HG03439 (cell line): ENCODE measurements around the gene CRYAA.
"Not testable (repeated sequence)": the region's sequence is repeated elsewhere in the genome, so short reads cannot be mapped to it uniquely, and the experiment has no call there.

Experiments used
- ATAC-seq: cut with Tn5 transposase; IDR thresholded peaks from one replicate; pipeline ENCODE4 v1.9.1; 2021; ENCODE audit warnings: mild to moderate bottlenecking, moderate library complexity; ENCODE audit not compliant: unreplicated experiment

CRYAA gene

DNA sequence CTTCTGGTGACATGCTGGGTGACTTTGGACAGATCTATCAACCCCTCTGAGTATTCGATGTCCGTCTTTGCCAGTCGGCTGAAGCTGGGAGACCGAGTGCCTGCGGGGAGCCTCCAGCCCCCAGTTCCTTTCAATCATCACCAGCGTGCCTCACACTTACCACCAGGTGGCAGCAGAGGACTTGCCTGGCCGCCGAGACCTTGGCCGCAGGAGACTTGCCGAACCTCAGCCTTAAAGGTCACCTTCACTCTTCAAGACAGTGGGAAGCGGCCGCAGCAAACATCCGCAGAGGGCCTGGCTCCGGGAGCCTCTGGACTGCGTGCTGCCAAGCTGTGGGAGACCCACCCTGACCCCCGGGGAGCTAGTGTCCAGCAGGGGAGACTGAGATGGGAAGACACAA is 7.8 kb downstream of the CRYAA start:
- ATAC-seq, result not testable (repeated sequence)

DNA sequence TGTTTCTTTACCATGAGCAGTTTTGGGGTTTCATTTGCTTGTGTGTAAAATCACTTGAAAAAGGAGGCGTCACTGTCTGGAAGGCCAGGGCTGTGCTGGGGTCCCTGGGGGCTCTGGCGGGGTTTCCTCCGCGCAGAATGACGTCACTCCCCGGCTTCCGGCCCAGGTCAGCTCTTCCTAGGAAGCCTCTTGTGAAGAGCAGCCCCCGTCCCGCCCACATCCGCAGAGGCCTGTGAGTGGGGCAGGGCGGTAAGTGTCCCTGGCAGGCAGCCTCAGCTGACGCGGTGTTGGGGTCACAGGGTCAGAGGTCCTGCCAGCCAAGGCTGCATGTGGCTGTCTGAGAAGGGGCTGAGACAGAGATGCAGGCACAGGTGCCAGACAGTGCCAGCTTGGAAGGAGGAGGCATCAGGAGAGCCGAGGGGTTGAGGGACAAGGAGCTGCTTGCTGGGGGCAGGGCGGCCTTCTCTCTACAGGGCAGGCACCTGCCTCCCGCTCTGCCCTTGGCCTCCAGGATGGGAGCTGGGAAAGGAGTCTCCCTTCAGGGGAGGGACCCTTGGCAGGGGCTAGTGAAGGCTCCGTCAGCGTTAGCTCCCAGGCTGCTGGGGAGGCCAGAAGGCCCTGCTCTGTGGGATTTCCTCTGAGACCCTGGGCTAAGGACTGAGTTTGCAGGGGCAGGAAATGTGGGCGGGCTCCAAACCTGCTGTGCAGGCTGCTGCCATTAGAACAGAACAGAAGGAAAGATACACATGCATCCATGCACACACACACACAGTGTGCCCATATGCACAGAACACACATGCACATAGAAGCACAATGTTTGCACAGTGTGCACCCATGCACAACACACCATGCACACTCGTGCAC is 8.5 kb downstream of the CRYAA start:
- not testable (repeated sequence) for ATAC-seq

DNA sequence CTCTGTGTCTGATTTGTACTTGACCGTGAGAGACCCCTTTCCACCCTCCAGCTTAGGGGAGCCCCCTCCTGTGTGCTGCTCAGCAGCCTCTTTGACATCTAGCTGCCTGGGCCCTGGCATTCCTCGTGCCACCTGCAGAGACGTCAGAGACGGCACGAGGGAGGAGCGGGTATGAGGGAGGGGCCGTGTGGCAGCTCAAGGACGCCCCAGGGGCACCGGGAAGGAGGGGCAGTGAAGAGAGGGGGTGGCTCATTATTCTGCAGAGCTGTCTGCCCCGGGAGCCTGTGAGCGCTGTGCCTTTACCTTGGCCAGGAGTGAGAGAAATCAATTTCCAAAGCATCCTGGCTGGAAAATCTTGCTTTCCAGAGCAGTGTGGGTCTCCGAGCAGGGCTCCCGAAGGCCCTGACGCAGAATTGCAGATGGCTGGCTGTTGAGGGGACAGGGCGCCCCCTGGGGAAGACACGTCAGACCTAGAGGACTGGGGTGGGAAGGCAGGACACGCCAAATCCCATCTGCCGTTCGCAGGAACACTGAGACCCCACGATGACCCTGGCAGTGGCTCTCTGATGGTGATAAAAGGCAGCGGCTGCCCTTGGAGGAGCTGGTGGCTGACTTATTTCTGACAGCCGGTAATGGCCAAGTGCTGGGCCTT is 9.5 kb downstream of the CRYAA start:
- ATAC-seq, result not testable (repeated sequence)

DNA sequence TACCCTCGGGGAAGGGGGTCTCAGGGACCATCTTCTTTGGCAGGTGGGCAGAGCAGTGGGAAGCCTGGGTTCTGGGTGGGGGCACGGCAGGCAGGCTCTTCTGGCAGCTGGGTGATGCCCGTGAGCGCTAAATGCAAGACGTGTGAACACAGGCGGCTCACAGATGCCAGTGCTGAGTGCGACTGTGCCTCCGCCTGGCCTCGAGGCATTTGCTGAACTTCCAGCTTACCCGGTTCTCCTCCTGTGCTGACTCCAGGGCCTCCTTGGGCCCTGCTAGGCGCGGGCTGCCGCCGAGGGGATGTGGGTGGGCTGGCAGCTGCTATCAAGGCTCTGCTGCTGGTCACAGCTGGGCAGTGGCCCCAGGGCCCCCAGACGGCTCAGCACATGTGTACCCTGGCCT is 12.2 kb downstream of the CRYAA start:
- ATAC-seq, result not testable (repeated sequence)

DNA sequence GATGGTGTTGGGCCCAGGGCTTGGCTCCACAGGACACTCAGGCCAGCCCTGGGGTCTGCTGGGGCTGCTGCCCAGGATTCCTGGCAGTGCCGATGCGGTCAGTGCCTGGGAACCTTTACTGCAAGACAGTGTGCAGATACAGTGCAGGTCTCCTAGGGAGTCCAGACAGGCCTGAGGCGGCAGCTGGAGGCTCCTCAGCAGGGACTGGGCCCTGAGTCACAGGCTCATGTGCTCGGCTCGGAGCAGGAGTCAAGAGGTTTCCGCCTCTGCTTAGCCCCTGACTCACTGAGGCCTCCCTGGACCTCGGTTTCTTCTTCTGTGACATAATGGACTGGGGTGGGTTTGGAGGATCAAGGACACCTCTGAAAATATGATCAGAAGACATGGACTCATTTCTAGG is 18.5 kb downstream of the CRYAA start:
- ATAC-seq, result not testable (repeated sequence)

DNA sequence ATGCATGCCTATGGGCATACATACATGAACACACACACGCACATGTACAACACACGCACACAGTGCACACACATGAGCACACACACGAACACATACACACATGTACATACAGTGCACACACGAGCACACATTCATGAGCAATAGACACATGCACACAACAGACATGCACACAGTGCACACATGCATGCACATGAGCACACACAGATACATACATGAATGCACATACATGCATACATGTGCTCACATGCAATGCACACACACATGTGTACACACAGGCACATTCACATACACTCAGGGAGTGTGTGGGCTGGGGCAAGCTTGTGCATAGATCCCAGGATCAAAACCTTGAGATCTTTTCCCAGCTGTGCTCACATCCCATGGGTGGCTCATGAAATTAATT is 18.9 kb downstream of the CRYAA start:
- ATAC-seq, result no peak

DNA sequence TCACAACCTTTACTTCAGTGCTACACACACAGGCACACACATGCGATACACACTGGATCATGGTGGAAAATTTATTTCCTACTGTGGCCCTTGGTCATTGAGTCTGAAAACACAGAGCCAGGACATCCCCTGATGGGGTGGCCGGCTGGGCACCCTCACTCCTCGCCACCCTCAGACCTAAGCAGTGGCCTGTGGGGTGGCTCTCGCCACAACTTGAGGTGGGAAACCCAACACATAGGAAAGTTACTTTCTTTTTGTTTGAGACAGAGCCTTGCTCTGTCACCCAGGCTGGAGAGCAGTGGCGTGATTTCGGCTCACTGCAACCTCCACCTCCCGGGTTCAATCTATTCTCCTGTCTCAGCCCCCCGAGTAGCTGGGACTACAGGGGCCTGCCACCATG is 19.4 kb downstream of the CRYAA start:
- no peak for ATAC-seq

DNA sequence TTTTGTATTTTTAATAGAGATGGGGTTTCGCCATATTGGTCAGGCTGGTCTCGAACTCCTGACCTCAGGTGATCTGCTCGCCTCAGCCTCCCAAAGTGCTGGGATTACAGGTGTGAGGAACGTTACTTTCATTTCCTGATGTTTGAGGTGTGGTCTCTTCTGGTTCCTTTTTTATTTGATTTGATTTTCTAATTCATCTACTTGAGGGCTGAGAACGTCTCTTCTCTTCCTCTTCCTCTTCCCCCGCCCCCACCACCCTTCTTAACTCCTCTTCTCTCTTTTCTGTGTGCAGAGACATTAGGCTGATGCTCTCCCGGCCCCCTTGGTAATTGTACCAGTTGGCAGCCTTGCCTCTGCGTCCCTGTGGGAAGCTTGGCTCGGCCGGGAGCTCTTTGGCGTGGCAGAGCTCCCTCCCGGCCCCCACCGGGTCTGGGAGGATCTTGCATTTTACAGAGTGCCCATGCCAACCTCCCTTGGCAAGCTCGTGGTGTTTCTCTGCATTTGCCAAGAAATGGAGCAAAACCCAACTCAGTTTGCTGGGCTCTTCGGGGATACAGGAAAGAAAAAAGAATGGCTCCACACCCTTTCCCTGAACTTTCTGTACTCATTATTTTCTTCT is 19.9 kb downstream of the CRYAA start:
- no peak for ATAC-seq

DNA sequence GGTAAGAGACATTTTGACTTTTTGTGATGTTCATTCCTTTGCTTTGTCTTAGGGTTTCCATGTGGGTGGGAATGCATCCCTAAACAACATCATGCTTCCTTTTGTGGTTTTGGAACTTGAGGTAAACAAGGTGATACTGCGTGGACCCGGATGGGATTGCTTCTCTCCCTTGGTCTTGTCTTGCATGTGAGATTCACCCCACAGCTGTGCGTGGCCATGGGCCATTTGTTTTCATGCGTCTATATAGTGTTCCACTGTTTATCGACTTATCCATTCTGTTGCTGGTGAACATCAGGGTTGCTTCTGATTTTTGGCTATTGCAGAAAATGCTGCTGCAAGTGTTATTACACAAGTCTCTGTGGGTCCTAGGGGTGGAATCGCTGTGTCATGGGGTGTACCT is 21.1 kb downstream of the CRYAA start:
- no peak for ATAC-seq

DNA sequence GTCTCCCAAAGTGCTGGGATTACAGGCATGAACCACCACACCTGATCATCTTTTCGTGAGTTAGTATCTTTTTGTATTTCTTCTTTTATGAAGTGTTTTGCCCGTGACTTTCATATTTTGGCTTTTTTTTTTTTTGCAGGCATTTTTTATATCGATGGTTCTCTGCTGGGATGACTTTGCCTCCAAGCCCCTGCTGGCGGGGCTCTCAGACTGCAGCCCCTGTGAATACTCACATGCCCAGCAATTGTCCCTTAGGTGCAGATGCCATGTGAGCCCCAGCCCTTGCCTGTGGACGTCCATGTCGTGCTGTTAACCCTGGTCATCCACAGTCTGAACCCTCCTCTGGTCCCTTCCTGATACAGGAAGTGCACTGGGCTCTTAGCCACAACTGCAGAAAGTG is 21.7 kb downstream of the CRYAA start:
- no peak for ATAC-seq

DNA sequence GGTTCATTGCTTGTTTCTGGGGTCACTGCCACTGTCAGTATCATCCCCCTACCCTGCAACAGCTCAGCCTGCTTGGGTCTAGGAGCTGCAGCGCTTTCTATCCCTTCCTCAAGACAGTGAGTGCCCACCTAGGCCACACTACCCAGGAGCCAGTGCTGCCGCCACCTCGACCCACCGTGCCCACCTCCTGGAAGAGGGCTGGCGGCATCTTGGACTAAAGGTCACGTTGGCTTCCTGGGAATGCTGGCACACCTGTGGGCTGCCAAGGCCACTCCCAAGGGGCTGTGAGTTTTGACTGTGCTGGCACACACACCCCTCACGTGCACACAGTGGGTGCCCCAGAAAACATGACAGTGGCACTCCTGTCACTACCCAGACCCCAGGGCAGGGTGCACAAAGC is 22.1 kb downstream of the CRYAA start:
- ATAC-seq, result no peak

DNA sequence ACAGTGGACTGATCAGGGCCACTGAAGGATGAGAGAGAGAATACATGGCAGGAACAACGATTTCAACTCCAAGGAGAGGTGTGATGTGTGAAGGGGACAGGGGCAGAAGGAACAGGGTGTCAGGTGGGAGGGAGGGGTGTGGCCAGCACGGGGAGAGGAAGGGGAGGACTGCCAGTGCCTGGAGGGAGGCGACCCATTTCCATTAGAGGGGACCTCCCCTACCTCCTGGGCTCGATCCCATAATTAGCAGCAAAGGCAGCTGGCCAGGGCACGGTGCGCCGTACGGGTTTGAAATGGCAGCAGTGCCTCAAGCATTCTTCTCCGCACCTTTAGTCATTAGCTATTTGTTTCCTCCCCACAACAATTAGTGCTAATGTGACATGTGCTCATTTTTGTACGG is 22.7 kb downstream of the CRYAA start:
- ATAC-seq, result no peak

DNA sequence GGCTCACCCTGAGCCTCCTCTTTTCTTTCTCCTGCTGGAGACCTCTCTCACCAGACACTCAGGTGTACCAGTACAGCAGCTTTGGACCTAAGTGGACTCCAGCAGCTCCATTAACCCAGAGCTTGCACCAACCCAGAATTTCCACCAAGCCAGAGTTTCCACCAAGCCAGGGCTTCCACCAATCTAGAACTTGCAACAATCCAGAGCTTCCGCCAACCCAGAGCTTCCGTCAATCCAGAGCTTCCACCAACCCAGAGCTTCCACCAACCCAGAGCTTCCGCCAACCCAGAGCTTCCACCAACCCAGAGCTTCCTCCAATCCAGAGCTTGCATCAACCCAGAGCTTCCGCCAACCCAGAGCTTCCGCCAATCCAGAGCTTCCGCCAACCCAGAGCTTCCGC is 23.2 kb downstream of the CRYAA start:
- ATAC-seq, result no peak

DNA sequence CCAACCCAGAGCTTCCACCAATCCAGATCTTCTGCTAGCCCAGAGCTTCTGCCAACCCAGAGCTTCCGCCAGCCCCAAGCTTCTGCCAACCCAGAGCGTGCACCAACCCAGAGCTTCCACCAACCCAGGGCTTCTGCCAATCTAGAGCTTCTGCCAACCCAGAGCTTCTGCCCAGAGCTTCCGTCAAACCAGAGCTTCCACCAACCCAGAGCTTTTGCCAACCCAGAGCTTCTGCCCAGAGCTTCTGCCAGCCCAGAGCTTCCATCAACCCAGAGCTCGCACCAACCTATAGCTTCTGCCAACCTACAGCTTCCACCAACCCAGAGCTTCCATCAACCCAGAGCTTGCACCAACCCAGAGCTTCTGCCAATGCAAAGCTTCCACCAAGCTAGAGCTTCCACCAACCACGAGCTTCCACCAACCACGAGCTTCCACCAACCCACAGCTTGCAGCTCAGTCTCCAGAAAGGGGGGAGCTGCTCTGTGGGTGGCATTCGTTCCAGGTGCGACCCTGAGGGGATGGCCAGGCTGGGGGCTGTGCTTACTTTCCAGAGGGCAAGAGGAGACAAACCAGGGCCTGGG is 23.8 kb downstream of the CRYAA start:
- no peak for ATAC-seq

DNA sequence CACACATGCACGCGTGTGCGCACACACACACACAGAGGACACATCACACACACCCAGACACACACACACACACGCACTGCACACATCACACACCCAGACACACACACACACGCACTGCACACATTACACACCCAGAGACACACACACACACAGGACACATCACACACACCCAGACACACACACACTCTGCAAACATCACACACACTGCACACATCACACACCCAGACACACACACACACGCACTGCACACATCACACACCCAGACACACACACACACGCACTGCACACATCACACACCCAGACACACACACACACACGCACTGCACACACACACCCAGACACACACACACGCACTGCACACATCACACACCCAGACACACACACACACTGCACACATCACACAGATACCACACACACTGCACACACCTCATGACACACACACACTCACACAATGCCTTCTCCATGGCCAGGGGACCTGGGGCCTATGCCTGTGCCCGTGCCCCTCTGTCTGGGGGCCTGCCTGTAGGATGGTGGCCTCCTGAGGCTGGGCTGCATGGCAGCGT is 24.4 kb downstream of the CRYAA start:
- no peak for ATAC-seq

DNA sequence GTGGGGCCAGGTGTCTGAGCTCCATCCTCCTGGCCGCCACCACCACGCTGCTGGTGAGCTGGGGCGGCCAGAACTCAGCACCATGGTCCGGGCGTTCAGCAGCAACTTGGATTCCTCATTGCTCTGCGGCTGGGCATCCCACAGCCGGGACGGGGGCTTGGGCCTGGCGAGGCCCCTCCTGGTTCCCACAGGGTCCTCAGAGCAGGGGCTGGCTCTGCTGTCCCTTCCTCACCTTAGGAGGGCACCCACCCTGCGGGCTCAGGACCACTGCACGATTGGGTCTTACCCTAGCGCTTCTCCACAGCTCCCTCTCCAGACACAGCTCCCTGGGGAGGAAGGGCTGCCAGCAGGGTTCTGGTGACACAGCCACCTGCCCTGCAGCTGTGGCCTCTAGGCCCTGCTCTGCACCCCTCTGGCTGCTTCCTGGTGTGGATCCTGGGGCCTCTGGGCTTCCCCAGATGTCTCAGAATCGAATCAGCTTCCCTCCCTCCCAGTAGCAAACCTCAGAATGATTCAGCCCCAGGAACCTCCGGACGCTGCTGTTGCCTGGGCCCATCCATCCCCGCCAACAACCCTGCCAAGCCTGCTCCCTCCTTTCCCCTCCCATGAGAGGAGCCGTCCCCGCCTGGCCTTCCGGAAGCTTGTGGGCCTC is 25.0 kb downstream of the CRYAA start:
- no peak for ATAC-seq

DNA sequence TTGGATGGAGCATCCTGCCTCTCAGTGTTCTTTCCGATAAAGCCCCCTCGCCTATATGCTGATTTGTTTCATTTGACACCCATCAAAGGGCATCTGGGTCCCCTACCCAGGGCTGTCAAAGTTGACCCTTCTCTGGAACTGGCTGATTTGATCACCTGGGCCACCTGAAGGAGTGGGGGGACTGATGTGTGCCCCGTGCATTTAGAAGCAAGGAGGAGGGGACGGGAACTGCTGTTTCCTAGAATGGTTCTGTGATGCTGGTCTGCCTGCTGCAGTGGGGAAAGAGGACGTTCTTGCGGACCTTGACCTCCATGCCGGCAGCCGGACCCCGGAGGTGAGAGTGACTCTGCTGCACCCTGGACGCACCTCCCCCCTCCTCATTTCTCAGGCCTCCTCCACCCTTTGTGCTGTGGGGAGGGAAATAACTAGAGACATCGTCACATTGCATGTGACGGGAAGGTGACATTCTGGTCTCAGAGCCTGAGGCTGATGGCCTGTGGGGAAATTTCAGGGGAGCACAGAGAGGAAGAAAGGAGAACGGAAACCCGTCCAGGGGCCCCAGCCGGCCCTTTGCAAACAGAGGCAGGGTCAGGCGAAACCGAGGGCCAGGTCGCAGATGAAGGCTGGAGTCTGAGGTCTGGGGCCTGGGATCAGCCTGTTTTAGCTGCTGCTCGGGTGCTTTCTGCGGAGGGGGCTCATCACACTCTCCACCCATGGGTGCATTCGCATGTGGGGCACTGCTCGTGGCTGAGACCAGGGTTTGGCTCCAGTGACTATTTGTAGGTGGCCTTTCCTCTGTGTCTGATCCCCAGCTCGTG is 25.7 kb downstream of the CRYAA start:
- ATAC-seq, result no peak

DNA sequence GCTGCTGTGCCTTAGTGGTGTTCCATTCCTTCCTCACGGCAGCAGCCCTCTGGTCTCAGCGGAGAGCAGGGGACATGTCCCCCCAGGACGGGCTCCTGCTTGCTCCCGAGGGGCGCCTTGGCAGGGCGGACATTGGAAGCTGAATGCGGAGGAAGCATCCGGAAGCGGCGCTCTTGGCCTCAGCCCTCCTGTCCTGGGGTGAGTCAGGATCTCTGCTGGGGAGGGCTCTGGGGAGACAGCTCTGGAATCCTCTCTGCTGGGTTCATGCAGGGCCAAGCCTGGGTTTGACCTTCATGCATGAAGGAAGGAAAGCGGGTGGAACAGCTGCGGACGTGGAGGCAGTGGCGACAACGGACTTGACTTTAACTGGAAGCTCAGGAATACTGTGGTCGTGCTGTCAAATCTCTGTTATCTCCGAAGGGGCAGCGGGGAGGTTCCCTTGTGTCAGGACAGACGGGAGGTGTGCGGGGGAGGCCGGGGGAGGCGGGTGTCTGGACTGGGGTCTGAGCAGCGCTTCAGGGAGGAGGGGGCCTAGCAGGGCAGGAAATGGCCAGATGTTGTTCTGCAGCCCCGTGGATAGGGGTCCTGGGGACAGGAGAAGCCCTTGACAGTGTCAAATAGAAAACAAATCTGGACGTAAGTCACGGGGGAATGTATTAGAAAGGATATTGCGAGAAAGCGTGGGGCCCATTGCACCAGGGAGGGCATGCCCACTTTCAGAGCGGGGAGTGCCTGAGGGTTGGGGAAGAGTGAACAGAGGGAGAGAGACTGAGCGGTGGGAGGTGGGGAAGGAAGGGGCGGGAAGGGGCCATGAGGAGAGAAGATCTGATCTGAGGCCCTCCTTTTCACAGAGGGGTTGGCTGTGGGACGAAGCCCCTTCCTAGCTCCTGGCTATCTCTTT is 26.6 kb downstream of the CRYAA start:
- no peak for ATAC-seq

DNA sequence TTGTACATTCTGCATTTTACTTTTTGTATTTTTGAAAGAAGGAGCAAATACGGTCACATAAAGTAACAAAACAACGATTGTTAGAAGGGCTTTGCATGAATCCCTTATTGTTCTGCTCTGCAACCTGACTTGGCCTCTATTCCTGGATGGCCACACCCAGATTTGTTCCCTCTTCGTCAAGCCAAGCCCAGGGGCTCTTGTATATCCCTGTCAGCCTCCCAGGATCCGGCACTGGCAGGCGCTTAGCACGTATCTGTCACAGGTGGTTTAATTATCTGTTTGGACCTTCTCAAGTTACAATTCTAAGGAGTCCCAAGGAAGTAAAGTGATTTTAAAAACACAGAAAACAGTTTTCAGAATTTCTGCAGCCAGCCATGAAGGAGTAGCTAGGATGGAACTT is 28.0 kb downstream of the CRYAA start:
- ATAC-seq, result no peak
